IPS DF 6.9 (cell line): ENCODE data around the gene ATP8B1.

ENCODE experiments used
- DNase-seq: peaks from one replicate; pipeline ENCODE4 v3.0.0-alpha.2; 2013; ENCODE audit warnings: low read depth, low spot score
- H3K27ac ChIP-seq: one replicate; pipeline ENCODE4 v1.5.1; 2013; ENCODE audit warnings: low read length, control low read depth
- H3K27me3 ChIP-seq: 2 replicates; pipeline ENCODE4 v1.6.1; 2013; ENCODE audit warnings: mild to moderate bottlenecking, low read length; ENCODE audit not compliant: control insufficient read depth, insufficient read depth
- H3K36me3 ChIP-seq: 2 replicates; pipeline ENCODE4 v1.6.1; 2013; ENCODE audit warnings: low read length; ENCODE audit not compliant: control insufficient read depth, insufficient read depth
- H3K4me1 ChIP-seq: 2 replicates; pipeline ENCODE4 v1.6.1; 2013; ENCODE audit warnings: low read length; ENCODE audit not compliant: control insufficient read depth, insufficient read depth
- H3K4me3 ChIP-seq: 2 replicates; pipeline ENCODE4 v1.5.1; 2013; ENCODE audit warnings: mild to moderate bottlenecking, low read length
- H3K9me3 ChIP-seq: 2 replicates; pipeline ENCODE4 v1.6.1; 2013; ENCODE audit warnings: low read length, inconsistent platforms; ENCODE audit not compliant: control insufficient read depth, insufficient read depth
- WGBS: extraction: QIAGEN DNeasy Blood & Tissue Kit; methylation state at CpG from one replicate; pipeline ENCODE4 v1.1.7; 2013; ENCODE audit warnings: mixed read lengths, missing lambda C conversion rate; ENCODE audit not compliant: insufficient read length, insufficient coverage; 5-methylcytosine and 5-hydroxymethylcytosine counted together

ATP8B1 gene

GRCh38 chr18:57768537-57769326 is 34.4 kb downstream of the ATP8B1 start:
- H3K4me3 ChIP-seq: no peak overlapping the region
- H3K4me1 ChIP-seq: peaks cover 3% of the 10 kb centered on the region
- no peak for DNase-seq
- no peaks in the 10 kb centered on the region for H3K9me3 ChIP-seq
- no CpG with 5 or more reads among the region's 8 CpGs for WGBS
- no peaks in the 10 kb centered on the region for H3K27me3 ChIP-seq
- H3K36me3 ChIP-seq: no peaks in the 10 kb centered on the region
- H3K27ac ChIP-seq: no peak overlapping the region

- Histone ChIP-seq H3K27ac (no peak overlapping the region), H3K9me3 (no peaks in the 10 kb centered on the region), H3K4me1 (peaks cover 2% of the 10 kb centered on the region), H3K27me3 (no peaks in the 10 kb centered on the region), H3K4me3 (no peak overlapping the region), H3K36me3 (no peaks in the 10 kb centered on the region)
- no peak for DNase-seq
- WGBS: no CpG with 5 or more reads among the region's 12 CpGs
These were observed 35.7 kb downstream of the ATP8B1 start for GRCh38 chr18:57767259-57768050.

- no CpG with 5 or more reads among the region's 2 CpGs for WGBS
- DNase-seq: no peak
- Histone ChIP-seq H3K36me3 (no peaks in the 10 kb centered on the region), H3K9me3 (no peaks in the 10 kb centered on the region), H3K4me3 (no peak overlapping the region), H3K27ac (no peak overlapping the region), H3K4me1 (no peaks in the 10 kb centered on the region), H3K27me3 (no peaks in the 10 kb centered on the region)
These were observed 38.1 kb downstream of the ATP8B1 start for GRCh38 chr18:57764995-57765394.

- no peaks in the 10 kb centered on the region for H3K36me3 ChIP-seq
- H3K4me1 ChIP-seq: no peaks in the 10 kb centered on the region
- no peaks in the 10 kb centered on the region for H3K27me3 ChIP-seq
- no CpG with 5 or more reads among the region's 8 CpGs for WGBS
- no peak overlapping the region for H3K4me3 ChIP-seq
- DNase-seq: no peak
- no peaks in the 10 kb centered on the region for H3K9me3 ChIP-seq
- H3K27ac ChIP-seq: no peak overlapping the region
These were observed 39.0 kb downstream of the ATP8B1 start for GRCh38 chr18:57764087-57764486.

- no CpG with 5 or more reads among the region's 2 CpGs for WGBS
- Histone ChIP-seq H3K27ac (no peak overlapping the region), H3K9me3 (no peaks in the 10 kb centered on the region)
These were observed 40.4 kb downstream of the ATP8B1 start for GRCh38 chr18:57762686-57763085.

GRCh38 chr18:57759650-57760049 is 43.5 kb downstream of the ATP8B1 start:
- WGBS: no CpG with 5 or more reads among the region's 13 CpGs
- no peak for DNase-seq
- Histone ChIP-seq H3K4me1 (no peaks in the 10 kb centered on the region), H3K9me3 (no peaks in the 10 kb centered on the region), H3K36me3 (no peaks in the 10 kb centered on the region), H3K4me3 (no peak overlapping the region), H3K27me3 (no peaks in the 10 kb centered on the region), H3K27ac (no peak overlapping the region)

More at GRCh38 chr18:57762686-57763085, 40.4 kb downstream of the ATP8B1 start:
- Histone ChIP-seq H3K4me3 (no peak overlapping the region), H3K36me3 (no peaks in the 10 kb centered on the region), H3K4me1 (no peaks in the 10 kb centered on the region), H3K27me3 (no peaks in the 10 kb centered on the region)
- DNase-seq: no peak

- Histone ChIP-seq H3K4me1 (no peaks in the 10 kb centered on the region), H3K36me3 (no peaks in the 10 kb centered on the region), H3K27me3 (no peaks in the 10 kb centered on the region), H3K9me3 (no peaks in the 10 kb centered on the region), H3K4me3 (no peak overlapping the region), H3K27ac (no peak overlapping the region)
- DNase-seq: no peak
- WGBS: no CpG with 5 or more reads among the region's 7 CpGs
These were observed 47.5 kb downstream of the ATP8B1 start for GRCh38 chr18:57755473-57756067.

- no peaks in the 10 kb centered on the region for H3K27me3 ChIP-seq
- no peaks in the 10 kb centered on the region for H3K36me3 ChIP-seq
- DNase-seq: no peak
- no peaks in the 10 kb centered on the region for H3K9me3 ChIP-seq
- H3K27ac ChIP-seq: no peak overlapping the region
- no peaks in the 10 kb centered on the region for H3K4me1 ChIP-seq
- no peak overlapping the region for H3K4me3 ChIP-seq
- WGBS: no CpG with 5 or more reads among the region's 5 CpGs
These were observed 48.4 kb downstream of the ATP8B1 start for GRCh38 chr18:57754577-57755338.

GRCh38 chr18:57753063-57753462 is 50.1 kb downstream of the ATP8B1 start:
- Histone ChIP-seq H3K9me3 (no peaks in the 10 kb centered on the region), H3K27me3 (no peaks in the 10 kb centered on the region), H3K36me3 (no peaks in the 10 kb centered on the region), H3K4me1 (no peaks in the 10 kb centered on the region), H3K4me3 (no peak overlapping the region), H3K27ac (no peak overlapping the region)
- WGBS: no CpG with 5 or more reads among the region's 1 CpG
- DNase-seq: no peak

GRCh38 chr18:57749604-57749970 is 53.5 kb downstream of the ATP8B1 start:
- no CpG with 5 or more reads among the region's 2 CpGs for WGBS
- no peak overlapping the region for H3K27ac ChIP-seq
- H3K4me3 ChIP-seq: no peak overlapping the region
- H3K4me1 ChIP-seq: no peaks in the 10 kb centered on the region
- no peaks in the 10 kb centered on the region for H3K36me3 ChIP-seq
- DNase-seq: no peak
- H3K9me3 ChIP-seq: no peaks in the 10 kb centered on the region
- no peaks in the 10 kb centered on the region for H3K27me3 ChIP-seq
